ENCODE measurements around the gene HSPA9. TPM values are rescaled to one million over a fixed set of nuclear protein-coding genes. Genes with fewer than 3 reads are reported as not detected.

Gene HSPA9
- total RNA-seq, 1 donor from 2014 or later, result 383 TPM

Other genes starting within 250 kb of the HSPA9 start
- 5.3 and 5.6 TPM in 2 replicates for gene CDC25C, start 243.6 kb downstream of the HSPA9 start, total RNA-seq
- 27.0 and 29.2 TPM in 2 replicates for gene FAM53C, start 237.1 kb downstream of the HSPA9 start, total RNA-seq
- 55.0 and 59.3 TPM in 2 replicates for gene KDM3B, start 222.7 kb downstream of the HSPA9 start, total RNA-seq
- 5.1 and 5.4 TPM in 2 replicates for gene REEP2, start 136.3 kb downstream of the HSPA9 start, total RNA-seq
- gene EGR1, start 109.9 kb downstream of the HSPA9 start, total RNA-seq, result 42.8 and 43.0 TPM in 2 replicates
- 201 and 219 TPM in 2 replicates for gene ETF1, start 32.2 kb downstream of the HSPA9 start, total RNA-seq
- 56.6 and 58.0 TPM in 2 replicates for gene CTNNA1, start 178.0 kb upstream of the HSPA9 start, total RNA-seq

All from activated T-helper 1 cell treated with anti-CD3 and anti-CD28 coated beads, Interleukin-12 subunit alpha, Interleukin-12 subunit beta, Interleukin-2, Interleukin-4 antibody, amounts not matched to agents 30 ng/mL and 10 ng/mL and 1 ng/mL, durations not matched to agents 14 hours and 24 hours and 36 hours (primary cell).